HG03103 (cell line): ENCODE results near the gene PLEKHD1.

Source experiments
- ATAC-seq: cut with Tn5 transposase; IDR thresholded peaks from one replicate; pipeline ENCODE4 v1.9.1; 2021; ENCODE audit warnings: low read depth; ENCODE audit not compliant: unreplicated experiment

Gene PLEKHD1

GRCh38 chr14:69505338-69506240, 21.1 kb downstream of the PLEKHD1 start:
- no peak for ATAC-seq

- ATAC-seq = no peak
These were observed 21.7 kb downstream of the PLEKHD1 start for GRCh38 chr14:69506241-69506595.

- no peak for ATAC-seq
These were observed 34.0 kb downstream of the PLEKHD1 start for GRCh38 chr14:69518289-69519101.

GRCh38 chr14:69519204-69520100, 34.9 kb downstream of the PLEKHD1 start:
- no peak for ATAC-seq

- ATAC-seq = no peak
These were observed 37.5 kb downstream of the PLEKHD1 start for GRCh38 chr14:69522026-69522425.

- no peak for ATAC-seq
These were observed 41.4 kb downstream of the PLEKHD1 start for GRCh38 chr14:69525896-69526295.

- ATAC-seq = no peak
These were observed 43.1 kb downstream of the PLEKHD1 start for GRCh38 chr14:69527635-69528034.

GRCh38 chr14:69528143-69528542, 43.6 kb downstream of the PLEKHD1 start:
- no peak for ATAC-seq

- no peak for ATAC-seq
These were observed 44.4 kb downstream of the PLEKHD1 start for GRCh38 chr14:69528930-69529329.

GRCh38 chr14:69529563-69529962, 45.0 kb downstream of the PLEKHD1 start:
- ATAC-seq = no peak

- ATAC-seq = no peak
These were observed 45.6 kb downstream of the PLEKHD1 start for GRCh38 chr14:69530095-69530494.

GRCh38 chr14:69531135-69531534, 46.6 kb downstream of the PLEKHD1 start:
- no peak for ATAC-seq

- no peak for ATAC-seq
These were observed 48.2 kb downstream of the PLEKHD1 start for GRCh38 chr14:69532561-69533340.

GRCh38 chr14:69535230-69535848, 50.8 kb downstream of the PLEKHD1 start:
- no peak for ATAC-seq

GRCh38 chr14:69536971-69537370, 52.4 kb downstream of the PLEKHD1 start:
- ATAC-seq = no peak

GRCh38 chr14:69537900-69538299, 53.4 kb downstream of the PLEKHD1 start:
- no peak for ATAC-seq

GRCh38 chr14:69538766-69539165, 54.2 kb downstream of the PLEKHD1 start:
- no peak for ATAC-seq

GRCh38 chr14:69539631-69540410, 55.3 kb downstream of the PLEKHD1 start:
- ATAC-seq = no peak
